HG02938 (cell line): Measurements from ENCODE around the gene ANTKMT.

Experiments
- ATAC-seq: cut with Tn5 transposase; IDR thresholded peaks from one replicate; pipeline ENCODE4 v1.9.1; 2021; ENCODE audit warnings: mild to moderate bottlenecking, moderate library complexity; ENCODE audit not compliant: unreplicated experiment

Gene ANTKMT

DNA sequence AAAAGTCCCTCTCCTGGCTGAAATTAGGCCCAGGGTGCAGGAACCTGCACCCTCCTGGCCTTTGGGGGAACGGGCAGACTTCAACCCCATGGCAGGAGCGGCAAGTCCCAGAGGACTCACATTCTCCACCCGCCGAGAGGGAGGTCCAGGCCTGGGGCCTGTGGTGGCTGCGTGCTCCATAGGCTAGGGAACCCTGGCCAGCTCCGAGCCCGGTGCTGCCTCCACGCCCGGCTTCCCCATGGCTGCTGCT, 5.2 kb downstream of the ANTKMT start:
- no peak for ATAC-seq

DNA sequence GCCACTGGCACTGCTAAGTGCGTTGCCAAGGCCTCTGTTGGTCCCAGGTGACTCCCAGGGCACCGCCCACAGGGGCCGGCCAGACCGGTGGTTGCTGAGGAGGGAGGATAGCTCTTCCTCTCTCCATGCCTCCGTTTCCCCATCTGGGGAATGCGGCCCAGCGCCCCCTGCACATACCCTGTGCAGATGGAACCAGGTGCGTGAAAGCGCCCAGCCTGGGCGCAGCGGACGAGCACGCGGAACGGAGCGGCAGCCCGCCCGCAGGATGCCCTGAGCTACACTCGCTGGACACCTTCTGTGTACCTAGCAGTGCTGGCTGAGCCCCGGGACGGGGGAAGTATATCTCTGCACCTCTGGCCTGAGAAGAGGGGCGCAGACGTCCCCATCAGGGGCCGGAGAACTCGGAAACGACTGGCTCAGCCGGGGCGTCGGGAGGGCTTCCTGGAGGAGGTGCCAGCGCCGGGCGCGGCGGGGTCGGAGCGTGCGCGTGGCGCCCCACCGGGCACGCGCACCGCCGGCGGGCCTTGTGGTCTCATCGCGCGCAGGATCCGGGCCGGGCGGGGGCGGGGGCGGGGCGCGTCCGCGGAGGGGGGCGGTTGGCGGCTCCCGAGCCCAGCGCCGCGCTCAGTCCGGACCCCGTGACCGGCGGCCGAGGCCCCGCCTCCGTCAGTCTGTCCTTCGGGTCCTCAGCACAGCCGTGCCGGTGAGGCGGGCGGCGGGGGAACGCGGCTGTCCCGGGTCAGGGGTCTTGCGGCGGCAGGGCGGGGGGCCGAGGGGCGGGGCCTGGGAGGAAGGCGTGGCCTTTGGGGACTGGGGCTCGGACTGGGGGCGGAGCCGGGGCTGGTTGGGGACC, 5.7 kb downstream of the ANTKMT start, which contains the start of the genes CCDC78 and HAGHL:
Gene CCDC78, minus strand, starts transcription at position 6 of the 853 bp plus-strand sequence. CDS start 76 bp downstream, outside the sequence.
Gene HAGHL, plus strand, starts transcription at position 669 of the 853 bp plus-strand sequence. CDS start 404 bp downstream, outside the sequence.
- no peak for ATAC-seq

DNA sequence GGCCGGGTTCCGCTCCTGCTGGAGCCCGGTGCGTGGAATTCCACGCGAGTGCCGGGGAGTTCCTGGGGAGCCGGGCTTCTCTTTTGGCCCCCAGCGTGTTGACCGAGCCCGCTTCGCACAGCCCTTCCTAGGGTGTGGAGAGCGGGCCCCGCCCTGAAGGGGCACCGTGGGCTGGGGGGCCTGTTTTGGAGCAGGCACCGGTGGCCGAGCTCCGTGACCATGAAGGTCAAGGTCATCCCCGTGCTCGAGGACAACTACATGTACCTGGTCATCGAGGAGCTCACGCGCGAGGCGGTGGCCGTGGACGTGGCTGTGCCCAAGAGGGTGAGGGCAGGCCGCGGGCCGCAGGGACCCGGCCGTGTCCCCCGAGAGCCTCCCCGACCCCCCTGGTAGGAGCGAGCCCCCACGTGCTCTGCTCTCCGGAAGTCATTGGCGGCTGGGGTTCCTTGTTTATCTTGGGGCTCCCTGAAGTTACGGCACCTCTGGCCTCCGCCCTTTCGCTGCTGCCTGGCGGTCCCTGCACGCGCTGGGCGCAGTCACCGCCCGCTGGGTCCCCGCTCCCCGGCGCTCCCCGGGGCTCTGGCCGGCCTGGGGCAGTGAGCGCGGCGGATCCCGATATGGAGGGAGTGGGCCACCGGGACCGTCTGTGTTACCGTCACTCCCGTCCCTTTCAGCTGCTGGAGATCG, 6.5 kb downstream of the ANTKMT start:
- ATAC-seq: no peak

- no peak for ATAC-seq
These were observed 7.4 kb downstream of the ANTKMT start for GRCh38 chr16:728131-728889.

GRCh38 chr16:728890-729744, 8.2 kb downstream of the ANTKMT start:
- no peak for ATAC-seq

GRCh38 chr16:729768-730665, 9.1 kb downstream of the ANTKMT start:
- no peak for ATAC-seq

- no peak for ATAC-seq
These were observed 9.9 kb downstream of the ANTKMT start for GRCh38 chr16:730666-731509.

DNA sequence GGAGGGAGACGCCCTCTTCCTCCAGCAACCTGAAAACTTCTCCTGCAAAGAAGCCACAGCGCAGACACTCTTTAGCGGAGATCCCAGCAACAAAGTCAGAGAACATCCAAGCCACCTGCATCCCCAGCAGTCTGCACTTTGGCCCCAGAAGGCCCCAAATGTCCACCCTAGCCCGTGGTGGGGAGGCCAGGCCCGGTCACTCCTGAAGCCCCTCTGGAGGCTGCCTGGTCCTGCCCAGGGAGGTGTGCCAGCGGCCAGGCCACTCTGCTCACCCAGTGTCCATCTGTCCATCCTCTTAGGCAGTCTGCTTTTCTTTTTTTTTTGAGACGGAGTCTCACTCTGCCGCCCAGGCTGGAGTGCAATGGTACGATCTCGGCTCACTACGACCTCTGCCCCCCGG, 11.4 kb downstream of the ANTKMT start:
- no peak for ATAC-seq

- ATAC-seq: no peak
These were observed 12.0 kb downstream of the ANTKMT start for GRCh38 chr16:732936-733335.

- no peak for ATAC-seq
These were observed 12.6 kb downstream of the ANTKMT start for GRCh38 chr16:733382-734207.

GRCh38 chr16:734208-734980, 13.4 kb downstream of the ANTKMT start:
- ATAC-seq: no peak

- ATAC-seq: no peak
These were observed 14.3 kb downstream of the ANTKMT start for GRCh38 chr16:734981-735881.

- ATAC-seq: no peak
These were observed 15.1 kb downstream of the ANTKMT start for GRCh38 chr16:735982-736453.

GRCh38 chr16:736936-737481, 16.1 kb downstream of the ANTKMT start:
- ATAC-seq: no peak

GRCh38 chr16:739560-740458, 18.9 kb downstream of the ANTKMT start:
- ATAC-seq: no peak
